ENCODE results near the gene SLC26A8. TPM values are rescaled to one million over a fixed set of nuclear protein-coding genes. Genes with fewer than 3 reads are reported as not detected.

The SLC26A8 gene
- total RNA-seq, 1 donor from 2014 or later: not detected

- DNase-seq (ENCODE audit: low read depth): no peak
- Mint-ChIP-seq H3K27me3 (ENCODE audit: low read depth, unreplicated experiment) (no peaks in the 10 kb centered on the region), H3K4me3 (ENCODE audit: unreplicated experiment) (no peak overlapping the region), H3K27ac (ENCODE audit: unreplicated experiment) (no peak overlapping the region), H3K36me3 (ENCODE audit: low read depth, unreplicated experiment) (peaks cover 20% of the 10 kb centered on the region), H3K9me3 (ENCODE audit: unreplicated experiment) (no peaks in the 10 kb centered on the region), H3K4me1 (ENCODE audit: low read depth, unreplicated experiment) (peaks cover 32% of the 10 kb centered on the region)
- Histone ChIP-seq H2AFZ (ENCODE audit: low read depth, low read length) (no peak overlapping the region), H3K4me1 (ENCODE audit: insufficient read depth, low read length) (peaks cover 3% of the 10 kb centered on the region), H4K20me1 (ENCODE audit: insufficient read depth, low read length) (peaks cover 86% of the 10 kb centered on the region), H3K9ac (ENCODE audit: low read length) (no peak overlapping the region), H3K79me2 (ENCODE audit: insufficient read depth, low read length) (peaks cover 63% of the 10 kb centered on the region), H3K9me3 (ENCODE audit: insufficient read depth, low read depth, low read length) (no peaks in the 10 kb centered on the region), H3K27me3 (ENCODE audit: insufficient read depth, low read length) (no peaks in the 10 kb centered on the region), H3K4me3 (ENCODE audit: insufficient read depth, low read depth, low read length) (no peak overlapping the region), H3K36me3 (ENCODE audit: insufficient read depth, low read length) (peaks cover 14% of the 10 kb centered on the region), H3K27ac (ENCODE audit: low read depth, low read length) (no peak overlapping the region), H3K4me2 (ENCODE audit: low read length) (no peak overlapping the region)
- FAIRE-seq: no peak
- TF ChIP-seq CTCF (IDR thresholded peaks at IDR 0.05; ENCODE audit: insufficient read depth, low read depth, low read length) (no peak), EZH2 (IDR thresholded peaks at IDR 0.05; ENCODE audit: insufficient read depth, low read length) (no peak)
Measured at GRCh38 chr6:36063318-36064060, 39.0 kb upstream of the SLC26A8 start.

- TF ChIP-seq EZH2 (IDR thresholded peaks at IDR 0.05; ENCODE audit: insufficient read depth, low read length) (no peak), CTCF (IDR thresholded peaks at IDR 0.05; ENCODE audit: insufficient read depth, low read depth, low read length) (no peak)
- no peak for FAIRE-seq
- Mint-ChIP-seq H3K4me1 (ENCODE audit: low read depth, unreplicated experiment) (peaks cover 27% of the 10 kb centered on the region), H3K27ac (ENCODE audit: unreplicated experiment) (no peak overlapping the region), H3K9me3 (ENCODE audit: unreplicated experiment) (no peaks in the 10 kb centered on the region), H3K4me3 (ENCODE audit: unreplicated experiment) (no peak overlapping the region), H3K36me3 (ENCODE audit: low read depth, unreplicated experiment) (peaks cover 20% of the 10 kb centered on the region), H3K27me3 (ENCODE audit: low read depth, unreplicated experiment) (no peaks in the 10 kb centered on the region)
- no peaks in the 10 kb centered on the region for H3K27me3 ChIP-seq (ENCODE audit: insufficient read depth, low read length)
- DNase-seq (ENCODE audit: low read depth): no peak
- peaks cover 78% of the 10 kb centered on the region for H4K20me1 ChIP-seq (ENCODE audit: insufficient read depth, low read length)
- H3K27ac ChIP-seq (ENCODE audit: low read depth, low read length): no peak overlapping the region
- H3K79me2 ChIP-seq (ENCODE audit: insufficient read depth, low read length): peaks cover 63% of the 10 kb centered on the region
- no peak overlapping the region for H2AFZ ChIP-seq (ENCODE audit: low read depth, low read length)
- H3K9me3 ChIP-seq (ENCODE audit: insufficient read depth, low read depth, low read length): no peaks in the 10 kb centered on the region
- H3K4me2 ChIP-seq (ENCODE audit: low read length): no peak overlapping the region
- peaks cover 3% of the 10 kb centered on the region for H3K4me1 ChIP-seq (ENCODE audit: insufficient read depth, low read length)
- no peak overlapping the region for H3K4me3 ChIP-seq (ENCODE audit: insufficient read depth, low read depth, low read length)
- H3K36me3 ChIP-seq (ENCODE audit: insufficient read depth, low read length): peaks cover 14% of the 10 kb centered on the region
- no peak overlapping the region for H3K9ac ChIP-seq (ENCODE audit: low read length)
Measured at GRCh38 chr6:36062247-36062646, 37.8 kb upstream of the SLC26A8 start.

GRCh38 chr6:36061236-36061635 lies 36.8 kb upstream of the SLC26A8 start:
- Histone ChIP-seq H3K79me2 (ENCODE audit: insufficient read depth, low read length) (peaks cover 60% of the 10 kb centered on the region), H3K9me3 (ENCODE audit: insufficient read depth, low read depth, low read length) (no peaks in the 10 kb centered on the region), H3K4me1 (ENCODE audit: insufficient read depth, low read length) (peaks cover 3% of the 10 kb centered on the region), H2AFZ (ENCODE audit: low read depth, low read length) (no peak overlapping the region), H3K4me3 (ENCODE audit: insufficient read depth, low read depth, low read length) (no peak overlapping the region), H3K36me3 (ENCODE audit: insufficient read depth, low read length) (peaks cover 14% of the 10 kb centered on the region), H3K9ac (ENCODE audit: low read length) (no peak overlapping the region), H3K27me3 (ENCODE audit: insufficient read depth, low read length) (no peaks in the 10 kb centered on the region), H4K20me1 (ENCODE audit: insufficient read depth, low read length) (peaks cover 70% of the 10 kb centered on the region), H3K4me2 (ENCODE audit: low read length) (no peak overlapping the region), H3K27ac (ENCODE audit: low read depth, low read length) (no peak overlapping the region)
- Mint-ChIP-seq H3K4me1 (ENCODE audit: low read depth, unreplicated experiment) (peaks cover 20% of the 10 kb centered on the region), H3K4me3 (ENCODE audit: unreplicated experiment) (no peak overlapping the region), H3K27me3 (ENCODE audit: low read depth, unreplicated experiment) (no peaks in the 10 kb centered on the region), H3K27ac (ENCODE audit: unreplicated experiment) (no peak overlapping the region), H3K36me3 (ENCODE audit: low read depth, unreplicated experiment) (peaks cover 20% of the 10 kb centered on the region), H3K9me3 (ENCODE audit: unreplicated experiment) (no peaks in the 10 kb centered on the region)
- no peak for TF ChIP-seq CTCF (IDR thresholded peaks at IDR 0.05; ENCODE audit: insufficient read depth, low read depth, low read length)
- no peak for TF ChIP-seq EZH2 (IDR thresholded peaks at IDR 0.05; ENCODE audit: insufficient read depth, low read length)
- DNase-seq (ENCODE audit: low read depth) (no peak), FAIRE-seq (no peak)
